SIG-M5 (cell line): Measurements from ENCODE around the gene OLIG1.

Source experiments
- DNase-seq: peaks from one replicate; lab custom pipeline; 2025; lab: John Stamatoyannopoulos, UW

OLIG1 gene

GRCh38 chr21:33031152-33031911 is 38.6 kb upstream of the OLIG1 start:
- DNase-seq, result no peak

GRCh38 chr21:33032434-33033047 is 37.4 kb upstream of the OLIG1 start:
- DNase-seq, result no peak

DNA sequence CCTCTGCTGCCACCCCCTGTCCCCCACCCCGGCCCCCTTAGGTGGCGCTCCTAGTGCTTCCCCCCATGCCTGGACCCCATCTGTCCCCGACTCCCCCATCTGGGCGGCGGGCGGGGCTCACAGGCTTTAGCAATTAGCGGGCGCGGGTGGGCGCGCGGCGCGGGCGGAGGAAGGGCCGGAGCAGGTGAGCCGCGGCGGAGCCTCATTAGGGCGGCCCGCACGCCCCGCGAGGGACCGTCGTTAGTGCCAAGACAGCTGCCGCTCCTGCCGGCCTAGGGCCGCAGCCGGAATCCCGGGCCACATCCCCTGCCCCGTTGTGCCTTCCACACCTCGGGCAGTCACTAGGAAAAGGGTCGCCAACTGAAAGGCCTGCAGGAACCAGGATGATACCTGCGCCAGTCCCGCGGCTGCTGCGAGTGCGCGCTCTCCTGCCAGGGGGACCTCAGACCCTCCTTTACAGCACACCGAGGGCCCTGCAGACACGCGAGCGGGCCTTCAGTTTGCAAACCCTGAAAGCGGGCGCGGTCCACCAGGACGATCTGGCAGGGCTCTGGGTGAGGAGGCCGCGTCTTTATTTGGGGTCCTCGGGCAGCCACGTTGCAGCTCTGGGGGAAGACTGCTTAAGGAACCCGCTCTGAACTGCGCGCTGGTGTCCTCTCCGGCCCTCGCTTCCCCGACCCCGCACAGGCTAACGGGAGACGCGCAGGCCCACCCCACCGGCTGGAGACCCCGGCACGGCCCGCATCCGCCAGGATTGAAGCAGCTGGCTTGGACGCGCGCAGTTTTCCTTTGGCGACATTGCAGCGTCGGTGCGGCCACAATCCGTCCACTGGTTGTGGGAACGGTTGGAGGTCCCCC is 36.6 kb upstream of the OLIG1 start:
- DNase-seq, result no peak

- no peak for DNase-seq
Observed at GRCh38 chr21:33033961-33034413, 36.0 kb upstream of the OLIG1 start.

GRCh38 chr21:33035147-33035546 is 34.8 kb upstream of the OLIG1 start:
- no peak for DNase-seq

- no peak for DNase-seq
Observed at GRCh38 chr21:33036430-33037162, 33.3 kb upstream of the OLIG1 start.

DNA sequence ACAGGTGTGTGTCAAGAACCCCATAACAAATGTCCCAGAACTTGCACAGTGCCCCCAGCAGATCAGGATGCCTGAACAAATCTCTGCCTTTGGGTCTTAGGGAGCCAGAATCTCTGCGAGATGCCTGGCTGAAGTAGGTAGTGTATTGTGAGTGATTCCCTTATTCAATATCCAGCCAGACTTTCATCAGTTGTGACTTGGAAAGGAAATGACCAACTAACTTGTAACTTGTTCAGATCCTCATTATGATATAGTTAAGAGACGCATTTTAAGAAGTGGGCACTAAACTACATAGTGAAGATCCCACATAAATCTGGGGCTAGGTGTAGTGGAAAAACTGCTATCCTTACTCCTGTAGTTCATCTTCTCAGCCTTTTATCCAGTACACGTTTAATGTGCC is 32.4 kb upstream of the OLIG1 start:
- DNase-seq, result no peak

DNA sequence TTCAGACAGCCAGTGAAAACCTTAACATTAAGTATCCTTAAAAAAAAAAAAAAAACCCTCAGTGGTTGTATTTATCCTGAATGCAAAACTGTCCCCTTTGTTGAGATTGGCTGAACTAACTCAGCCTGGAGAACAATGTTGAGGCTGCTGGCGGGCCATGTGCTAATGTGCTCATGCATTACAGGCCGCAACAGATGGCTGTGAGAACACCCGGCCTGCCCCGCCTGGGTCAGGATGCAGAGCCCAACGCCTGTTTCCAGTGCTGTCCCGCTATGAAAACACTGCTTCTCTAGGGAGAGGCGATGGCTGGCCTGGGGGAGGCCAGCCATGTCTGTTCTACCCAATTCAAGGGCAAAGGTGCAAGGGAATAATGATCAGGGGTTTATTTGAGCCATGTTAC is 30.4 kb upstream of the OLIG1 start:
- DNase-seq, result no peak

GRCh38 chr21:33040215-33040614 is 29.7 kb upstream of the OLIG1 start:
- no peak for DNase-seq

GRCh38 chr21:33041981-33042380 is 28.0 kb upstream of the OLIG1 start:
- no peak for DNase-seq

GRCh38 chr21:33042812-33043211 is 27.1 kb upstream of the OLIG1 start:
- DNase-seq, result no peak

GRCh38 chr21:33046455-33046854 is 23.5 kb upstream of the OLIG1 start:
- DNase-seq, result no peak

- DNase-seq, result no peak
Observed at GRCh38 chr21:33047231-33047630, 22.7 kb upstream of the OLIG1 start.

GRCh38 chr21:33051925-33052324 is 18.0 kb upstream of the OLIG1 start:
- DNase-seq, result no peak

- DNase-seq, result no peak
Observed at GRCh38 chr21:33053951-33054350, 16.0 kb upstream of the OLIG1 start.

GRCh38 chr21:33055991-33056390 is 13.9 kb upstream of the OLIG1 start:
- no peak for DNase-seq

DNA sequence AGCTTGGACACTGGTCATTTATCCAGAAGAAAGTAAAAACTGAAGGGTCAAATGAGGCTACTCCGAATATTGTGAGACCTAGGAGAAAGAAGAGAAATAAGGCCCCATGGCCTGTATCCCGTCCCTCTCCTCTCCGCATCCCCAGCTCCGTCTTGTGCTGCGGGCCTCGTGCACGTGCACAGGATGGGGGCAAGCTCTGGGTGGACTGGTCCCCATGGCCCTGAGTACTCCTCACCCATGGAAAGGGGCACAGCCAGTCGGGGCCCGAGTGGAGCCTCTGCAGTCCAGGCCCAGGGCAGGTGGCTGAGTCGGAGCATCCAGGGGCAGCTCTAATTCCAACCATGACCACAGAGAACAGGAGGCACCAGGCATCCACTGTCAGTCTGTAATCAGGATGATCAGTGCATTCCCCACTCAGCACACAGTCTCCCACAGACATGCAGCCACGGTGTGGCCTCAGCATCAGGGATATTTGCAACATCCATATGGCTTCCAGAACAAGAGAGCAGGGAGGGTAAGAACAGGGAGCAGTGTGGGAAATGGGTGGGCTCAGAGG is 12.5 kb upstream of the OLIG1 start:
- no peak for DNase-seq

DNA sequence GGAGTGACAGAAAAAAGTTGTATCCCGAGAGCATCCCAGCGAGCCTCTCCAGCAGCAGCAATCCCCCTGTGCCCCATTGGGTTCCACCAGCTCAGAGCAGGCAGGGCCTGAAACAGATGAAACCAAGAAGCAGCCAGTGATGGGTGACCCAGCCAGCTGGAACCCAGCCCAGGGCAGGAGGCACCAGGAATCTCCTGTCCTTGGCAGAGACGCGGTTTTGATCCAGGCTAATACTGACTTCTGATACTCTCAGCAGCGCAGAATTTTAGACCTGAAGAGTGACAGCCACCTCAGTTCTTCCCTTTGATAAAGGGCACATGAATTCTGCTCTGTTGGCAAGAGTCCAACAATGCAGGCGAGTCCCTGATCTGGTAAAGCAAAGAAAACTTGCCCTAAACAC is 11.4 kb upstream of the OLIG1 start:
- no peak for DNase-seq

- DNase-seq, result no peak
Observed at GRCh38 chr21:33058957-33059356, 11.0 kb upstream of the OLIG1 start.

DNA sequence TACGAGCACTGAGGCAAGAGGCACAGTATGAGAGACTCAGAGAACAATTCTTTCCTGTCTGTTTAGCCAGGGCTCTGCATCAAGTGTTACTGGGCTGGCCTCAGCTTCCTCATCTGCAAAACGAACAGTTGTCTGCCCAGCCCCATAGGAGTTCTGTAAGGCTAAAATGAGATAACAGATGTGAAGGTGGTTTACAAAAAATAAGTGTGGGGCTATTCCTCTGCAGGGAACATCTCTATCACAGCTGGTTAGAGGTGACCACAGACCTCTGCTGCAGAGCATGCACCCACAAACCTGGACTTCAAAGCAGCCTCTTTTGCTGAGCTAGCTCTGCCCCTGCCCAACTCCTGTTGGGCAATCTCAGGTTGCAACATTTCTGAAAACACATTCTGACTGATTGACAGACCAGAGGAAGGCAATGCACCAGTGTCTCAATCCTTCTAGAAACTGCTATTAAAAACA is 10.5 kb upstream of the OLIG1 start:
- DNase-seq, result peak; percentile 80

GRCh38 chr21:33061233-33061632 is 8.7 kb upstream of the OLIG1 start:
- no peak for DNase-seq
